ENCODE results near the gene SREK1IP1.
A peak's percentile ranks its signal among the peaks of the same experiment; 100 is the strongest.

The SREK1IP1 gene

GRCh38 chr5:64682608-64683007 lies 85.9 kb downstream of the SREK1IP1 start:
- H3K9me3 ChIP-seq (ENCODE audit: control insufficient read depth, insufficient read depth, low read depth, low read length): no peaks in the 10 kb centered on the region
- no peaks in the 10 kb centered on the region for H3K36me3 ChIP-seq (ENCODE audit: control insufficient read depth in 2 of 2, insufficient read depth in 1 of 2, low read length in 2 of 2)
- no peak for TF ChIP-seq ZNF658 (tag by site-specific recombination; IDR thresholded peaks at IDR 0.05)
- TF ChIP-seq SCRT2 (tag by site-specific recombination; IDR thresholded peaks at IDR 0.05): peak; percentile 67
- CTCF ChIA-PET: interaction anchor here (0.7 to 1.5 kb wide), 2 partner anchors 12 to 70 kb away, joined by 3 to 4 read pairs; no protein-coding TSS in a partner anchor
- no peak overlapping the region for H3K4me3 ChIP-seq (ENCODE audit: low read depth, low read length)
- no peaks in the 10 kb centered on the region for H3K4me1 ChIP-seq (ENCODE audit: control insufficient read depth, insufficient read depth, low read length)
- POLR2A ChIA-PET: no interaction called here
- no peak overlapping the region for H3K27ac ChIP-seq (ENCODE audit: extremely low read depth, low read depth, low read length)

- CTCF ChIA-PET: interaction anchor here (0.9 to 1.3 kb wide), 3 partner anchors 21 to 130 kb away, joined by 3 to 4 read pairs (median 3); no protein-coding TSS in a partner anchor
- no peaks in the 10 kb centered on the region for H3K4me1 ChIP-seq (ENCODE audit: control insufficient read depth, insufficient read depth, low read length)
- H3K9me3 ChIP-seq (ENCODE audit: control insufficient read depth, insufficient read depth, low read depth, low read length): no peaks in the 10 kb centered on the region
- H3K36me3 ChIP-seq (ENCODE audit: control insufficient read depth in 2 of 2, insufficient read depth in 1 of 2, low read length in 2 of 2): no peaks in the 10 kb centered on the region
- TF ChIP-seq REST (tag by site-specific recombination; IDR thresholded peaks at IDR 0.05) (no peak), ZNF777 (tag by site-specific recombination; IDR thresholded peaks at IDR 0.05; ENCODE audit: borderline replicate concordance) (no peak), ZNF148 (tag by site-specific recombination; IDR thresholded peaks at IDR 0.05; ENCODE audit: borderline replicate concordance) (no peak), AEBP2 (tag by site-specific recombination; IDR thresholded peaks at IDR 0.05; ENCODE audit: borderline replicate concordance) (no peak), ZNF473 (tag by site-specific recombination; IDR thresholded peaks at IDR 0.05) (no peak), GLIS2 (tag by site-specific recombination; IDR thresholded peaks at IDR 0.05) (no peak), ZNF768 (tag by site-specific recombination; IDR thresholded peaks at IDR 0.05) (no peak), TSHZ1 (tag by site-specific recombination; IDR thresholded peaks at IDR 0.05; ENCODE audit: borderline replicate concordance) (no peak), ZIC2 (tag by site-specific recombination; IDR thresholded peaks at IDR 0.05) (no peak), ZNF677 (tag by site-specific recombination; IDR thresholded peaks at IDR 0.05) (no peak), MYNN (tag by site-specific recombination; IDR thresholded peaks at IDR 0.05; ENCODE audit: borderline replicate concordance) (no peak), ZNF366 (tag by site-specific recombination; conservative IDR thresholded peaks at IDR 0.05) (no peak)
- no peak overlapping the region for H3K4me3 ChIP-seq (ENCODE audit: low read depth, low read length)
- POLR2A ChIA-PET: no interaction called here
- H3K27ac ChIP-seq (ENCODE audit: extremely low read depth, low read depth, low read length): no peak overlapping the region
These were observed 88.2 kb downstream of the SREK1IP1 start for GRCh38 chr5:64680289-64680688.
